Chondrocyte (in vitro differentiated cells): ENCODE results near the gene SMARCB1. TPM values are rescaled to one million over a fixed set of nuclear protein-coding genes. Genes with fewer than 3 reads are reported as not detected.

Experiments used
- DNase-seq: peaks from one replicate; pipeline ENCODE4 v3.0.0; 2021; ENCODE audit warnings: mixed read lengths, low spot score
- H3K27ac Mint-ChIP-seq: one replicate; pipeline ENCODE4 v1.8.0; 2021; ENCODE audit warnings: mild to moderate bottlenecking, moderate library complexity, mixed read lengths; ENCODE audit not compliant: unreplicated experiment
- H3K27me3 Mint-ChIP-seq: 2 replicates; pipeline ENCODE4 v1.8.0; 2021; ENCODE audit warnings: low read depth, mixed read lengths
- H3K36me3 Mint-ChIP-seq: 2 replicates; pipeline ENCODE4 v1.8.0; 2021; ENCODE audit warnings: low read depth, mixed read lengths
- H3K4me1 Mint-ChIP-seq: 2 replicates; pipeline ENCODE4 v1.8.0; 2021; ENCODE audit warnings: low read depth, mild to moderate bottlenecking, mixed read lengths
- H3K4me3 Mint-ChIP-seq: one replicate; pipeline ENCODE4 v1.8.0; 2021; ENCODE audit warnings: mild to moderate bottlenecking, moderate library complexity, mixed read lengths; ENCODE audit not compliant: unreplicated experiment
- H3K9me3 Mint-ChIP-seq: 2 replicates; pipeline ENCODE4 v1.8.0; 2021; ENCODE audit warnings: low read depth, mixed read lengths
- total RNA-seq: library from RNA; stranded (reverse); gene quantifications from 3 replicates; pipeline ENCODE4 v1.2.1, GENCODE V29; 2021
- TF ChIP-seq, protein P1 (sequence below): fragments of 200-600 bp; sonication (generic); IDR thresholded peaks from 2 replicates; pipeline ENCODE4 v1.5.0; 2021; ENCODE audit warnings: antibody characterized with exemption, mild to moderate bottlenecking, moderate library complexity

The SMARCB1 gene
- total RNA-seq, 1 donor from 2014 or later: 102 TPM

DNA sequence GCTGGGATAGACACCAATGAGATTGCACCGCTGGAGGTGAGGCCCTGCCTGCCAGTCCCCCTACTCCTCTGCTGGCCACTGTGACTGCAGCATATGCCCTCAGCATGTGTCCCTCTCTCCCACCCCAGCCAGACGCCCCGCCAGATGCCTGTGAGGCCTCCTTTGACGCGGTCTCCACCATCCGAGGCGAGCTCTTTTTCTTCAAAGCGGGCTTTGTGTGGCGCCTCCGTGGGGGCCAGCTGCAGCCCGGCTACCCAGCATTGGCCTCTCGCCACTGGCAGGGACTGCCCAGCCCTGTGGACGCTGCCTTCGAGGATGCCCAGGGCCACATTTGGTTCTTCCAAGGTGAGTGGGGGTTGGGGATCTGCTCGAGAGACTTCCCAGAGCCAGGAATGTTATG lies 5.7 kb upstream of the SMARCB1 start:
- Mint-ChIP-seq H3K4me3 (peak overlapping the region; percentile 8), H3K4me1 (peaks cover 50% of the 10 kb centered on the region), H3K27me3 (no peaks in the 10 kb centered on the region), H3K36me3 (peaks cover 3% of the 10 kb centered on the region), H3K9me3 (no peaks in the 10 kb centered on the region), H3K27ac (peak overlapping the region; percentile 79)
- DNase-seq: no peak
- TF ChIP-seq, protein P1, sequence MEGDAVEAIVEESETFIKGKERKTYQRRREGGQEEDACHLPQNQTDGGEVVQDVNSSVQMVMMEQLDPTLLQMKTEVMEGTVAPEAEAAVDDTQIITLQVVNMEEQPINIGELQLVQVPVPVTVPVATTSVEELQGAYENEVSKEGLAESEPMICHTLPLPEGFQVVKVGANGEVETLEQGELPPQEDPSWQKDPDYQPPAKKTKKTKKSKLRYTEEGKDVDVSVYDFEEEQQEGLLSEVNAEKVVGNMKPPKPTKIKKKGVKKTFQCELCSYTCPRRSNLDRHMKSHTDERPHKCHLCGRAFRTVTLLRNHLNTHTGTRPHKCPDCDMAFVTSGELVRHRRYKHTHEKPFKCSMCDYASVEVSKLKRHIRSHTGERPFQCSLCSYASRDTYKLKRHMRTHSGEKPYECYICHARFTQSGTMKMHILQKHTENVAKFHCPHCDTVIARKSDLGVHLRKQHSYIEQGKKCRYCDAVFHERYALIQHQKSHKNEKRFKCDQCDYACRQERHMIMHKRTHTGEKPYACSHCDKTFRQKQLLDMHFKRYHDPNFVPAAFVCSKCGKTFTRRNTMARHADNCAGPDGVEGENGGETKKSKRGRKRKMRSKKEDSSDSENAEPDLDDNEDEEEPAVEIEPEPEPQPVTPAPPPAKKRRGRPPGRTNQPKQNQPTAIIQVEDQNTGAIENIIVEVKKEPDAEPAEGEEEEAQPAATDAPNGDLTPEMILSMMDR: no peak

DNA sequence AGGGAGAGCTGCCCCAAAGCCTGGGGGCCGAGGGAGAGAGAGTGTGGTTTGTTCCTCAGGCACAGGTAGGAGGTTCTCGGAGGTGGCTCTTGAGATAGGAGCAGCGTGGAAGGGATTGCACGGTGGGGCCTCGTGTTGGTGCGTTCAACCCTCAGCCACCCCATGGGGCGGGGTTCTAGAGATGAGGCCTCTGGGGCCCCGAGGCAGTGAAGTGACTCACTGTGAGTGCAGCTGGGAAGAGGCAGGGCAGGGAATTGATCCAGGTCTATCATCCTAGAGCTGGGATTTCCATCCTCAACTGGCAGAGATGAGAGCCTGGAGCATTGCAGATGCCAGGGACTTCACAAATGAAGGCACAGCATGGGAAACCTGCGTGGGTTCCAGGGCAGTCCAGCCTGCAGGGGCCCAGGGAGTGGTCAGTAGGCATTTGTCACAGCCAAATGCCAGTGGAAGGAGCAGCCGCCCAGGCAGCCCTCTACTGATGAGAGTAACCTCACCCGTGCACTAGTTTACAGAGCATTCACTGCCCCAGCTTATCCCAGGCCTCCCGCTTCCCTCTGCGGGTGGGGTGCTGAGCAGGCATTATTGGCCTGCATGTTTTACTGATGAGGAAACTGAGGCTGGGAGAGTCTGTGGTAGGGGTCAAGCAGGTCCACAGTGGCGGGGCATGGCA lies 5.1 kb upstream of the SMARCB1 start:
- Mint-ChIP-seq H3K4me1 (peaks cover 50% of the 10 kb centered on the region), H3K27me3 (no peaks in the 10 kb centered on the region), H3K27ac (peak overlapping the region; percentile 79), H3K4me3 (peak overlapping the region; percentile 8), H3K36me3 (peaks cover 3% of the 10 kb centered on the region), H3K9me3 (no peaks in the 10 kb centered on the region)
- TF ChIP-seq, protein P1: no peak
- no peak for DNase-seq

DNA sequence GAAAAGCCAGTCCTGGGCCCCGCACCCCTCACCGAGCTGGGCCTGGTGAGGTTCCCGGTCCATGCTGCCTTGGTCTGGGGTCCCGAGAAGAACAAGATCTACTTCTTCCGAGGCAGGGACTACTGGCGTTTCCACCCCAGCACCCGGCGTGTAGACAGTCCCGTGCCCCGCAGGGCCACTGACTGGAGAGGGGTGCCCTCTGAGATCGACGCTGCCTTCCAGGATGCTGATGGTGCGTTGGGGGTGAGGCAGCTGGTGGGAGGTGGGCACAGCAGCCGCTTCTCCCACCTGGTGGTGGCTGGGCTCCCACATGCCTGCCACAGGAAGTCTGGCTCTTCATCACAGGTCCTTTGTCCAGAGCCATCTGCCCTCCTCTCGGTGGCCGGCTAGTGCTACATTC lies 4.5 kb upstream of the SMARCB1 start:
- H3K36me3 Mint-ChIP-seq: peaks cover 3% of the 10 kb centered on the region
- H3K4me1 Mint-ChIP-seq: peaks cover 51% of the 10 kb centered on the region
- H3K27ac Mint-ChIP-seq: peak overlapping the region; percentile 17
- no peaks in the 10 kb centered on the region for H3K9me3 Mint-ChIP-seq
- DNase-seq: no peak
- TF ChIP-seq, protein P1: no peak
- H3K27me3 Mint-ChIP-seq: no peaks in the 10 kb centered on the region
- H3K4me3 Mint-ChIP-seq: no peak overlapping the region

DNA sequence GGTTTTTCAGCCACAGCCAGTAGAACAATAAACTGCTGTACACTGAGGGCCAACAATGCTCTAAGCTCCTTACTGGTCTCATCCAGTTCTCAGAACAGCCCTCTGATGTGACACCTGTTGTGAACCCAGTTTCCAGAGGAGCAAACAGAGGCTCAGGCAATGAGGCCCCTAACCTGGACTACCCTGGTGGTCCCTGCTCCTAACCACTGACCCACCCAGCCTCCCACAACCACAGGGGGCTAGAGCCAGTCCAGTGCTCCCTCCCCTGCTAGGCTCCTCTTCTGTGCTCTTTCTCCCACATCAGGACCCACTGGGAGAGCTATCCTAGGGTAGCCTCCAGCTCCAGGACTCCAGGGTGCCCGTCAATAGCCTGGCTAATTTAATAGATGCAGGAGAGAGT lies 4.1 kb upstream of the SMARCB1 start:
- no peak overlapping the region for H3K4me3 Mint-ChIP-seq
- H3K27ac Mint-ChIP-seq: no peak overlapping the region
- H3K9me3 Mint-ChIP-seq: no peaks in the 10 kb centered on the region
- TF ChIP-seq, protein P1: no peak
- H3K27me3 Mint-ChIP-seq: no peaks in the 10 kb centered on the region
- DNase-seq: no peak
- peaks cover 49% of the 10 kb centered on the region for H3K4me1 Mint-ChIP-seq
- H3K36me3 Mint-ChIP-seq: peaks cover 3% of the 10 kb centered on the region

DNA sequence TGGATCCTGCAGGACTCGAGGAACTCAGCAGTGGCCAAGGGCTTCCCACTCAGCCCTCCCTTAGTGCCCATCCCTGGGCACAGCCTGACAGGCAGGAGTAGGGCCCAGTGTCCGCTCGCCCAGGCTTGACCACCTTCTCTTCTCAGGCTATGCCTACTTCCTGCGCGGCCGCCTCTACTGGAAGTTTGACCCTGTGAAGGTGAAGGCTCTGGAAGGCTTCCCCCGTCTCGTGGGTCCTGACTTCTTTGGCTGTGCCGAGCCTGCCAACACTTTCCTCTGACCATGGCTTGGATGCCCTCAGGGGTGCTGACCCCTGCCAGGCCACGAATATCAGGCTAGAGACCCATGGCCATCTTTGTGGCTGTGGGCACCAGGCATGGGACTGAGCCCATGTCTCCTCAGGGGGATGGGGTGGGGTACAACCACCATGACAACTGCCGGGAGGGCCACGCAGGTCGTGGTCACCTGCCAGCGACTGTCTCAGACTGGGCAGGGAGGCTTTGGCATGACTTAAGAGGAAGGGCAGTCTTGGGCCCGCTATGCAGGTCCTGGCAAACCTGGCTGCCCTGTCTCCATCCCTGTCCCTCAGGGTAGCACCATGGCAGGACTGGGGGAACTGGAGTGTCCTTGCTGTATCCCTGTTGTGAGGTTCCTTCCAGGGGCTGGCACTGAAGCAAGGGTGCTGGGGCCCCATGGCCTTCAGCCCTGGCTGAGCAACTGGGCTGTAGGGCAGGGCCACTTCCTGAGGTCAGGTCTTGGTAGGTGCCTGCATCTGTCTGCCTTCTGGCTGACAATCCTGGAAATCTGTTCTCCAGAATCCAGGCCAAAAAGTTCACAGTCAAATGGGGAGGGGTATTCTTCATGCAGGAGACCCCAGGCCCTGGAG lies 3.3 kb upstream of the SMARCB1 start:
- no peak overlapping the region for H3K27ac Mint-ChIP-seq
- TF ChIP-seq, protein P1: no peak
- DNase-seq: no peak
- no peak overlapping the region for H3K4me3 Mint-ChIP-seq
- H3K36me3 Mint-ChIP-seq: peaks cover 3% of the 10 kb centered on the region
- H3K9me3 Mint-ChIP-seq: no peaks in the 10 kb centered on the region
- H3K4me1 Mint-ChIP-seq: peaks cover 51% of the 10 kb centered on the region
- H3K27me3 Mint-ChIP-seq: no peaks in the 10 kb centered on the region
